Stimulated activated CD8-positive, alpha-beta memory T cell treated with anti-CD3 and anti-CD28 coated beads, Interleukin-15, amount 100 ng/mL, for 24 hours (primary cell): ENCODE results near the gene NOL4L.
"Not testable (repeated sequence)": the region's sequence is repeated elsewhere in the genome, so short reads cannot be mapped to it uniquely, and the experiment has no call there.

ENCODE experiments used
- DNase-seq: peaks from one replicate; pipeline ENCODE4 v3.0.0-alpha.2; 2020; ENCODE audit warnings: low read depth

The NOL4L gene

DNA sequence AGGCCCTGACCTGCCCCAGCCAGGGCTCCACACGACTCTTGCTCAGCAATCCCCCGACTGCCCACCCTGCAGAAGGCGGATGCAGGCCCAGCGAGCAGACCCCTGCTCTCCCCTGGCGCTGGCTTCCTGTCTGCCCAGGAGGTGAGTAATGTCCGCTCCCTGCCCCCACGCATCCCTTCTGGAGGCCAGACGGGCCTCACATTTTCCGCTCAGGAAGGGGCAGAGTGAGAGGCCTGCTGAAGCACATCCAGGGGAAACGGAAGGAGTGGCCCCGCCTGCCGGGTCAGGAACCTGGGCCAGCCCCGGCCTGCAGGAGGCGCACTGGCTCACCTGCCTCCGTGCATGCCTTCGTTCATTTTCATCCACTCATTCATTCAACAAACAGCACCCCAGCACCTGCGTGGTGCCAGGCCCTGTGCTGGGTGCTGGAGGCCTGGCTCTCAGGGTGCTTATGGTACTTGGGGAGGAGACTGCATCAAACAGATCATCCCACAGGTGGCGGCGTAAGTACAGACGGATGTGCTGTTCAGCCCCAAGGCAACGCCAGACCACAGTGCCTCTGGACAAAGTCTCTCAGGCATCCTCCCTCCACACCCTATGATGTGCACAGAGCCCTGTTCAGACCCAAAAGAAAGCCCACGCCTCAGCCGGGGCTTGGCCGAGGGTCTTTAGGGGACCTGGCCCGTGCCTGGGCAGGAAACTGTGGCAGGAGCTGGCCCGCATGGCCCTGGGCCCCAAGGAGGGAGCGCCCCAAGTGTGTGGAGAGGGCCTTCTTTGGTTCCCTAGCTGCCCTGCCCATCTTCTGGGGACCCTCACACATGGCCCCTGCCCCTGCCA lies 114.9 kb downstream of the NOL4L start:
- DNase-seq, result no peak

DNA sequence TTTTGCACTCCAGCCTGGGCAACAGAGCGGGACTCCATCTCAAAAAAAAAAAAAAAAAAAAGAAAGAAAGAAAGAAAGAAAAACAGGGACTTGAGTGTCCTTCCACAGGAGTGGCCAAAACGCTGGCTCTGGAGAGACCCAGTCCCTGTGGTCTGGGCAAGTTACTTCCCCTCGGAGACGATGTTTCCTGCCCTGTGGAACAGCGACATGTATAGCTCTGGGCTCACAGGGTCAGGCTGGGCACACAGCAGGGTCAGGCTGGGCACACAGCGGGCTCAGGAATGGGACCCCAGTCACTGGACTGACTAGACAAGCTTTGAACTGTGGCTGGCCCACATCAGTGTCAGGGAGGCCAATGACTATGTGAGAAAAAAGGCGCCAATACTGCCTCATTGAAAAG lies 116.3 kb downstream of the NOL4L start:
- no peak for DNase-seq

DNA sequence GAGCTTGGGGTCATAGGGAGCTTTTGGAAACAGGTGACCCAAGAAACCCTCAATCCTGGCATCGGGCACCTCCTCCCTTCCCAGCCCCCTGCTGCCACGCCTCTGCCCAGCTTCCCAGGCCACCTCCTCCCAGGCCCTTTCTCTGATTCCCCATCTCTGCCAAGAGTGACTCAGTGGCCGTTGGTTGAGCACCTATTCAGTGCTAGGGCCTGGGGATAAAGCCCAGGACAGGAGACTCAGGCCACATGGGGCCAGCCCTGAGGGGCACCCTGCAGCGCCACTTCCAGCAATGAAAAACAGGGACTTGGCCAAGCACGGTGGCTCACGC lies 116.9 kb downstream of the NOL4L start:
- no peak for DNase-seq

DNA sequence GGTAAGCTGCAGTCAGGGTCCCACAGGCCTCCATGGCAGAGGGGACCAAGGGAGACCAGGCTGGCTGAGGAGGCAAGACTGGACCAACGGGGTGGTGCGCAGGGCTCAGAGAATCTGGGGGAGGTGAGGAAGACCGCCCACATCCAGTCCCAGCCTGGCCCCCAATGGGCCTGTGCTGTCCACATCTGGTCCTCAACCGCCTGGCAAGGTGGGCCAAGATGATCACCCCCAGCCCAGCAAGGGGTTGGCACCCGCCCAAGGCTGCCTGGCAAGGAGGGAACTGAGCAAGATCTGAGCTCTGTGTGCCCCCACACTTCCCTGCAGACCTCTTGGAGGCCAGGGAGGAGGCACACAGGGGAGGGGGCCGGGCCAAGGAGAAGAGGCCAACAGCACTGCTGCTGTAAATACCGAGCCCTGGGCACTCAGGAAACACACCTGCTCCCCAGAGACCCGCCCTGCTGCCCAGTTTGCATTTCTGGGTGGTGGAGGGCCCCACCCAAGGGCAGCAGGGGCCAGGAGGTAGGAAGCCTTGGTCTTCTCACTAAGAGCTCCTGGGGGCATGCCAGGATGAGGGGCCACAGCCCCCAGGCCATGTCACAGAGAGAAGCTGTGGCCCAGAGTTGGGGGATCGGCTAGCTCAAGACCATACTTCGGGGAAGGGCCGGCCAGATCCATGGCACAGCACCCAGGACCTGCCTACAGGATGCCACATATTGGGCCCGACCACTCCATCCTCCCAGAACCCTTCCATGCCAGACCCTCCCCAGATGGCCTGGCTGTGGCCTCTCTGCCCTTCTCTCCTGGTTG lies 117.4 kb downstream of the NOL4L start:
- DNase-seq, result no peak

DNA sequence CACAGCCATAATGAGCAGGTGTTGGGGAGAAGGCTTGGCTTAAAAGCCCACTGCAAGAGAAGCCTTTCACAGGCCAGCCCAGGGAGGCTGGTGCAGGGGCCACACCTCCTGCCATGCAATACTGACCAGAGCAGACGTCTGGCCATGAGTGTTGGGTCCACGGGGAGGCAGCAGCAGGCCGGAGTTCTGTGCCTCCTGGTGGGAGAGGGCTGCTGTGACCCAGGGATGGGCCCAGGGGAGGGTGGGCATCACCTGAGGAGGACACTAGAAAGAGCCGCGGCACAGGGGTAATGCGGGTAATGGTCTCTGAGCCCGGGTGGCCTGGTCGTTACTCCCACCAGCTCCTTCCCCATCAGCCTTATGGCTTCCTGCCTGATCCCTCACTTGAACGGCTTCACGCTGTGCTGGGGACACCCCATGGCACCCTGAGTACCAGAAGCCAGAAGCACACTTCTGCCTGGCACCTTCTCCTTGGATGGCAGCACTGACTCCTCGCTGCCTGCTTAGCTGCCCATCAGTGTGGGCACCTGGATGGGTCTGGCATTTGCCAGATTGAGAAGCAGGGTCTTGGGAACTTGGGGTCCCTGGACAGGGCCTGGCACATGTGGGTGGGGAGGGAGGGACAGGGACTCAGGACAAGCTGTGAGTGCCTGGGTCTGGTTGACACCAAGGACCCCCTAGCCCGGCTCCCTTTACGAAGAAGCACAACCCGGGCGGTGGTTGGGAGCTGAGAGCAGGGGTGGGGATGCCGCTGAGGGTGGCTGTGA lies 118.2 kb downstream of the NOL4L start:
- DNase-seq, result no peak

DNA sequence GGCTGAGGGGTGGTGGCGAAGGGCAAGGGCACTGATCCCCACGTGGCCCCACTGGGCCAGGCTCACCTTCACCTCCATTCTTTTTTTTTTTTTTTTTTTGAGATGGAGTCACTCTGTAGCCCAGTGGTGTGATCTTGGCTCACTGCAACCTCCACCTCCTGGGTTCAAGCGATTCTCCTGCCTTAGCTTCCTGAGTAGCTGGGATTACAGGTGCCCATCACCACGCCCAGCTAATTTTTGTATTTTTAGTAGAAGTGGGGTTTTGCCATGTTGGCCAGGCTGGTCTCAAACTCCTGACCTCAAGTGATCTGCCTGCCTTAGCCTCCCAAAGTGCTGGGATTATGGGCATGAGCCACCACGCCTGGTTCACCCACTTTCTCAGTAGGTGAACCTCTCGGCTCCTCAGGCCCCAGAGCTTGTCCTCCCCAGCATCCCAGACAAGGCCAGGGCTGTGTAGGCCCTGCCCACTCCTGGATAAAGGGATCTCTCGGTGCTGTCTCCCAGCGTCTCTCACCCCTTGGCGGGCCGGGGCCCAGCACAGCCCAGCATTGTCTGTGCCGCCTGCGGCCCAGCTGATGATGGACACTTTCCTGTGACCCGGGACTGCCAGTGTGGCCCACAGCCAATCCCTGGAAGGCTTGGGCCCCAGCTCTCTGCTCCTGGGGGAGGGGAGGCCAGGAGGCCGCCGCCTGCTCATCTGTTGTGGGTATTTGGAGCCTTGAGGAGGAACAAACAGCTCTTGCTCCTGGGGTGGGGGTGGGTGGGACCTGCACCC lies 119.0 kb downstream of the NOL4L start:
- not testable (repeated sequence) for DNase-seq

DNA sequence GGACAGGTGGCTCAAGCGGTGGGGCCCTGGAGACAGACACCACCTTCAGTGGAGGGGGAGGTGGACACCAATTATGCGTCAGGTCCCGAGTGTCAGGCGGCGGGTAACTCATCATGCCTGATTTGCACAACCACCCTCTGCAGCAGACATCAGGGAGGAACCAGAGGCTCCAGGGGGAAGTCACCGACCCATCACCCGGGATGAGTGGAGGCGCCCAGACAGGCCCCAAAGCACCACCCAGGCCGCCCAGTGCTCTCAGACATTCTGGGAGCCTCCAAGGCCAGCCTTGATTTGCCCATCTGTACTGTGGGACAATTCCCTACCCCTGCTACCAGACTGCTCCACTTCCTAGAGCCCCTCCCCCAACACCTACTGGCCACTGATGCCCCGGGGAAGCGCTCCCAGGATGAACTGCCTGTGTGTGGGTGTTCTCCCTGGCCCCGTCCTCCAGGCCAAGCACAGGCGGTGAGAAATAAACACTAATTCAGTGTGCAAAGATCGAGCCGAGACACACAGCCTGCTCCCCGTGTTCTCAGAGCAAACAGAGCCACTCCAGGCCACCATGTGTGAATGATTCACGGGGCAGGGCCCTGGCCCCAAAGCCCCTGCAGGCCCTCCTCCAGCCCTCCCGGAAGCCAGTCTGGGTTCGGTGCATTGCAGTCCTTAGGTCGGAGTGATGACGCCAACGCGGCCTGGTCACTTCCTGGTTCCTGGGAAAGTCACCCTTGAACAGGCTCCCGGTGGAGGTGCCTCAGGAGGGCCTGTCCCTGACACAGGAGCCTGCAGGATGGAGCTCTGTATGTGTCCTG lies 119.8 kb downstream of the NOL4L start:
- DNase-seq, result no peak

DNA sequence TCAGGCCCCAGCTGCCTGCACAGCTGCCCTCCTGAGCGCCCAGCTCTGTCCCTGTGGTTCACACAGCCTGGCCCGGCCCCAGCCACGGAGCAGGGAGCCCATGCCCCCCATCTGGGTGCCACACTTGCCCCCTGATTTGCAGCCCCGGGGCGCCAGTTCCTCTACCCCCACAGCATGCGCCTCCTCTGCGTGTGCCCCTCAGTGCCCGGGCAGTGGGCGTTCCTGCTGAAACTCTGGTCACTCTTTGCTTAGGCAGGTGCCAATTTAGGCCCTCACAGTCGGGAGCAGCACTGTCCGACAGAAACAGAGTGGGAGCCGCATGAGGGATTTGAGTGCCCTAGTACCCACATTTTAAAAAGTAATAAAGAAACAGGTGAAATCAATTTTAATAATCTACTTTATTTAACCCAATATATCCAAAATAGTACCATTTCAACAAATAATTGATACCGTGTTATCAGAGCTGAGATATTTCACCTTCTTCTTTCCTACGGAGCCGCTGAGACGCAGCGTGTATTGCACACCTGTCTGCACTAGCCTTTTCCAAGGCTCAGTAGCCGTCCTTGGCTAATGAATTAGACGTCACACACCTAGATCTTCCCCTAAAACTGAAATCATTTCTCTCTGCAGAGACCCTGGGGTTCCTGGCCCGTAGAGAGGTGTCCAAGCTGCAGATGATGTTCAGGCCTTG lies 120.6 kb downstream of the NOL4L start:
- DNase-seq, result no peak

DNA sequence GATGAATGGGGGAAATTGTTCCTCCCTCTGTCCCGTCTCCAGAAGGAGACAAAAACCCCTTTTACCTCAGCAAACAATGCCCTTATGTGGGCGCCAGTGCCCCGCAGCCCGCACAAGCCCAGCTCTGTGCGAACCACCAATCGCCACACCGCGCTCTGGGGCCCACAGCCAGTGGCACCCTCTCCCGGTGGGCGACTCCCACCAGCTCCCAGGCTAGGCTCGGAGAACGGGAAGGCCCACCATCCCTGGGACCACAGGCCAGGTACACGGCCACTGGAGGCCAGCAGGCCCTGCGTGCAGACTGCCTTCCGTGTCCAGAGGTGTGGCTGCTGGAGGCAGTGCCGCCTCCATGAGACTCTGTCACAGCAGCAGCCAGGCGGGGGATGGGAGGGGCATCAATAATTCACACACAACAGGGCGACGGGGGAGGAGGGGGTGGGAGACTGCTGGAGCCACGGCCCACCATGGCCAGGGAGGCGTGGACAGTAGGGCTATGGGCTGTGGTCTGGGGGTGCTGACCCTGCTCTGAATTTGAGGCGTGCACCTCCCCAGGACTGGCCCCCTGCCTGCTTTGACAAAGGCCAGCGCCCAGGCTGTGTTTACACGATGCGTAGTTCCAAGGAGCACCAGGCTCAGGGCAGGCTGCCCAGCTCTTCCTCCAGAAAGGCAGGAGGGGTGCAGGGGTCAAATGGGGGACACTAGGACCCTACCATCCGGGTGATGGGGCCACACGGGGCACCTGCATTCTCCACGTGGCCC lies 121.3 kb downstream of the NOL4L start:
- DNase-seq, result no peak

DNA sequence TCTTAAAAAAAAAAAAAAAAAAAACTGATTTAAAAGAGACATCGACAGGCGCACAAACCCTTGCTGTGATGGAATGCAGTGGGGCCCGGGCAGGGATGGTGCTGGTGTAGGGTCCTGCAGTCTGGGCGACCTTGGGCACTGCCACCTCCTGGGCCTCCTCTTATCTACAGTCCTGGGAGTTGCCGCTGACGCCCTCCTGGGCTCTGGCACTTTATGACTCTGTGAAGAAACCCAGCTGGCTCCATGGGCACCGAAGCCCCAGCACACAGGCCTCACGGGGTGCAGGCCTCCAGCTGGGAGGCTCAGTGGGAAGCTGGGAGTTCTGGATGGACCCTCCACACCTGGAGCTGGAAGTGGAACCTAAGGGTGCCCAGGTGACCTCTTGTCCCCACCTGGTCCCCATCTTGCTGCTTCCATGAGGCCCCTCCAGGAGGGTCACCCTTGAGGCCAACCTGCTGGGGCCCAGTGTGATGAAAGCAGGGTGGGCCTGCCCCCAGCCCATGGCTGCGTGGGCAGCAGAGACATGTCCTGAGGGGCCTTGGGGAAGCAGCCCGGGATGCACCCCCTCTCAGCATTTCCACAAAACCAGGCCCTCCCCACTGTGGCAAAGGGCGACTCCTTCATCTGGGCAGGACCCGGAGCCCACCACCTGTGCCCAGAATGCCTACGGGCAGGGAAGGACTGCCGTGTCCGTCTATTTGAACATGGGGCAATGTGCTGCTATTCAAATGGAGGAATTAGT lies 122.1 kb downstream of the NOL4L start:
- no peak for DNase-seq

DNA sequence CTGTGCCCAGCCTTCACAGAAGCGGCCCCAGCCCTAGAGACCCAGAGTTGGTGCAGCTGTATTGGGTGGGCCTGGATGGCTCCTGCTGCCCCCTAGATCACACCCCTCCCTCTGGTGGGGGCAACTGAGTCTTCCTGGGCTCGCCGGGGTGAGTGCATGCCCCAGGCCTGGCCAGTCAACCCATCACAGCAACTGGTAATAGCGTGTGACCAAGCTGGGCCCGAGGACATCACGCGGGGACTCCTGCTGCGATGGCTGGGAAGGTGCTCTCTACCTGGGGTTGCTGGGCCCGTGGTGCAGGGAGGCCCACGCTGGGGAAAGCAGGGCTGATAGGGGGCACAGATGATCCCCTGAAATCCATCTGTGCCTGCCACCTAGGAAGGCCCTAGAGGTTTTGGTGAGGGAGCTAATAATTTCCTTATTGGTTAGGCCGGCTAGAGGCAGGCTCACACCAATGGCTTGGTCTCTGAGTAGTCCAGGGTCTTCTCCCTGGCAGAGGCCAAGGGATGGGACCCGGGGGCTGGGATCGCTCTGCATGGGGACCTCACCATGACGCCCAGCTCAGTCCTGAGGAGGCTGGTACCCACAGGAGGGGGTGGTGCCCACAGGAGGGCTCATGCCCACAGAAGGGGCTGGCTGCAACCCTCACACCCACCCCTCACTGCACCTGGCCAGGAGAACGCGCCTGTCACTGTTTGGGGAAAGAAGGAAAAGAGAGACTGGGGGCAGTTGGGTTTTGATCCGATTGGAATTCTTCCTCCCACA lies 123.1 kb downstream of the NOL4L start:
- no peak for DNase-seq

DNA sequence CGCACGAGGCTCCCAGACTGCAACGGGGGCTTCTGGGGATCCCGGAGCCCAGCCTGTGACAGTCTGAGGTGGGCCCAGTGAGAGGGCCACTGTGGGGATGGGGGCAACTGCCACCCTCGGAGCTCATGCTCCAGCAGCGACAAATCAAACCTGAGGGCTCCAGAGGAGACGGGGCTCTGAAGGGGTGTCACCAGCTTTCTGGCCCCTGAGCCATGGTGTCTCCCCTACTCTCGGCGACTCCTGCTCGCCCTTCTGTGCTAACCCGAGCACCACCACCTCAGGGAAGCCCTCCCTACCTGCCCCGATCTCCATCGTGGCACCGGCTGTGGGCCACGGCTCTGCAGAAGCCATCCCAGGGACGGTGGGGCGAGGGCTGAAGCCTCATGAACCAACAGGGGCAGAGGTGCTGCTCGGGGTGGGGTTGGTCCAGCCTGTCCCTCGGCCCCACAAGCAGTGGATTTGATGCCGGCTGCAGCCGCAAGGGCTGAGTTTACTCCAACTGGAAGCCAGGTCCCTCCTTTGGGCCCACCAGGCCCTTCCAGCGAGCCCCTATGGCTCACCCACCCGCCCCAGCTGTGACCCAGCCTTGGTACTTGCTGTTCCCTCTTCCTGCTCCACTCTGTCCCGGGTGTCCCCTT lies 124.3 kb downstream of the NOL4L start:
- no peak for DNase-seq

DNA sequence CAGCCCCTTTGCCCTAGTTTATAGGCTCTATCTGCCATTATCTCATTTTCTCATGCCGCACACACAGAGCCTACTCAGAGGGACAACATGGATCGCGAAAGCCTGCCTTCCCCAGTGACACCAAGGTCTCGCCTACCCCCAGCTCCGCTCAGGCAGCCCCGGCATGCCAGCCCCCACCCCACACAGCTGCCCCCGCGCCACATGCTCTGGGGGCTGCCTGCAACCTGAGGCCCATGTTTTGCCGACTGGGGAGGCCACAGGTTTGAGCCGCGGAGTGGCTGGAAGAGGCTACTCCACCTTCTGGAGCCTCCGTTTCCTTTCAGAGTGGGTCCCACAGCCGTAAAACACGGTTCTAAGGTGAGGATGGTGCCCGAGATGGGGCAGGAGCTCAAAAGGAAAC lies 124.9 kb downstream of the NOL4L start:
- DNase-seq, result no peak

DNA sequence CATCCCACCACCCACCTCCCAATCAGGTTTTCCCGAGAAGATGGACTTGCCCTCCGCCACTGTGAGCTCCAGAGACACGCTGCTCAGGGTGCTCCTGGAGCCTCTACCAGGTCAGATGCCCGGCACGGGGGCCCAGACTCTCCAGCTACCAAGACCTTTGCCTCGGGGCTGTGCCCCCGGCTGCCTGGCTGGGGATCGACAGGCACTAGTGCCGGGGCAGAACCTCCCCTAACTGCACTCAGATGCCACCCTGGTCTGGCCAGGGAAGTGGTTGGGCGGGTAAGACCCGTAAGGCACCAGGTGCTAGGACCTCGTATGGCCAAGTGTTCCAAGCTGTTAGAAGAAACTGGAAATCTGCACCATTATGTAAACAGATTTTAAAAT lies 126.3 kb downstream of the NOL4L start:
- no peak for DNase-seq

DNA sequence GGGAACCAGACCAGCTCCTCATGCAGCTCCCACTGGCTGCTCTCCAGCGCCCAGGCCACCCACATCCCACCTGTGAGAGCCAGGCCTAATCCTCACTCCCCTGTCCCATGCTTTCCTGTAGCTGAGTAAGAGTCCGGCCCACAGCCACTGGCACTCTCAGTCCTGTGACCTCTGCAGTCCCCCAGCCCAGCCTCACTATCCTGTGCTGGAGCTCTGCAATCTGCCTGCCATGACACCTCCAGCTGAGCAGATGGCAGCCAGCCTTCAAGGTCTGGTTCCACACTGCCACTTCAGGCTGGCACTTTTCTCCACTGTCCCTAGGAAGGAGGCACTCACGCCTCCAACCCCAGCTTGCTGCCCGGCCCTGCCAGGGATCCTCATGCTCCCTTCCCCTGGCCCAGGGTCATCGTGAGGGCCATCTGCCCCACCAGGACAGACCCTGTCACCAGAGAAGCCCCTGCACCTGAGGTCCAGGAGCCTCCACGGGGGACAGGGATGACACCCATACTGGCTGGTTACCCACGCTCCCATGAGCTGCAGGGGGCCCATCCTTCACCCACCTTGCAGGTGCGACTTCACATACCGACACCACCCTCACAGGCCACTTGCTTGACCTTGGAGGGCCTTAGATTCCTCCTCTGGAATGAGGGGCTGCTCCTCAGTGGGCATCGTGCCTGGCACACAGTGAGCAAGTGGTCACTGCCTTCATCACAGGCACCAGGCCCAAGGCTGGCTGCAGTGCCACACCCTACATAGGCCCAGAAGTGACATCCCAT lies 126.9 kb downstream of the NOL4L start:
- DNase-seq, result no peak

DNA sequence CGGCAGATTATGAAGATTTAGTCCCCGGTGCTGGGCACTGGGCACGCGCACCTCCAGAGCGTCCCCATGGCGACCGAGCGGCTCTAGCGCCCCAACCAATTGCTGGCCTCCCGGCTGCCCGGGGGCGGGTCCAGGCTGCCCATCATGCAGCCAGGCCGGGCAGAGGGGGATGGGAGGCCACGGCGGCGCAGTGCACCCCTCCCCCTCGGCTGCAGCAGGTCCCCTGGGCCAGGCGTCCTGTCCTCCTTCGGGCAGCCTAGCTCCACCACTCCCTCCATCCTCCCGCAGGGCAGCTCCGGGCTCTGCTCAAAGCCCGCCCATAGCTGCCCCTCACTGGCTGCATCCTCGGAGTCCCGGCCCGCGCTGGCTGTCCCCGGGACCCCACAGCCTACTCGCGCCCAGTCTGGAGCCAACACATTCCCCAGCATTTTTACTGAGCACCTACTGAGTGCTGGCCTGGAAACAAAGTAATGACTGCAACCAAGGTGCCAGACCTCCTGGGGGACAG lies 127.6 kb downstream of the NOL4L start:
- DNase-seq, result no peak
